ENCODE measurements around the gene NUMB.

NUMB gene

GRCh38 chr14:73245480-73246325, 212.6 kb downstream of the NUMB start:
- DNase-seq (ENCODE audit: low read depth in 2 of 2), result no peak

GRCh38 chr14:73244541-73245290, 213.6 kb downstream of the NUMB start:
- DNase-seq (ENCODE audit: low read depth in 2 of 2), result no peak

GRCh38 chr14:73243748-73244147, 214.6 kb downstream of the NUMB start:
- DNase-seq (ENCODE audit: low read depth in 2 of 2), result no peak

- DNase-seq (ENCODE audit: low read depth in 2 of 2), result no peak
Observed at GRCh38 chr14:73243341-73243740, 215.0 kb downstream of the NUMB start.

GRCh38 chr14:73242357-73242901, 215.9 kb downstream of the NUMB start:
- DNase-seq (ENCODE audit: low read depth in 2 of 2), result no peak

GRCh38 chr14:73241481-73242165, 216.7 kb downstream of the NUMB start:
- no peak for DNase-seq (ENCODE audit: low read depth in 2 of 2)

GRCh38 chr14:73240816-73241480, 217.4 kb downstream of the NUMB start:
- no peak for DNase-seq (ENCODE audit: low read depth in 2 of 2)

- DNase-seq (ENCODE audit: low read depth in 2 of 2), result no peak
Observed at GRCh38 chr14:73239393-73240241, 218.7 kb downstream of the NUMB start.

GRCh38 chr14:73238941-73239340, 219.4 kb downstream of the NUMB start:
- DNase-seq (ENCODE audit: low read depth in 2 of 2), result no peak

- no peak for DNase-seq (ENCODE audit: low read depth in 2 of 2)
Observed at GRCh38 chr14:73238424-73238852, 219.9 kb downstream of the NUMB start.

GRCh38 chr14:73237786-73238423, 220.4 kb downstream of the NUMB start:
- DNase-seq (ENCODE audit: low read depth in 2 of 2), result no peak

GRCh38 chr14:73237219-73237785, 221.0 kb downstream of the NUMB start, which contains the start of gene PAPLN:
PAPLN (plus strand) TSS chr14:73237506; CDS start chr14:73239779, 2,273 bp downstream.
- no peak for DNase-seq (ENCODE audit: low read depth in 2 of 2)

GRCh38 chr14:73236752-73237218, 221.6 kb downstream of the NUMB start:
- no peak for DNase-seq (ENCODE audit: low read depth in 2 of 2)

- no peak for DNase-seq (ENCODE audit: low read depth in 2 of 2)
Observed at GRCh38 chr14:73236157-73236556, 222.2 kb downstream of the NUMB start.

GRCh38 chr14:73235531-73236155, 222.7 kb downstream of the NUMB start:
- DNase-seq (ENCODE audit: low read depth in 2 of 2), result no peak

GRCh38 chr14:73234586-73235394, 223.6 kb downstream of the NUMB start:
- no peak for DNase-seq (ENCODE audit: low read depth in 2 of 2)

- DNase-seq (ENCODE audit: low read depth in 2 of 2), result no peak
Observed at GRCh38 chr14:73234029-73234428, 224.3 kb downstream of the NUMB start.

- DNase-seq (ENCODE audit: low read depth in 2 of 2), result no peak
Observed at GRCh38 chr14:73233564-73233963, 224.8 kb downstream of the NUMB start.

Data from activated CD8-positive, alpha-beta memory T cell treated with anti-CD3 and anti-CD28 coated beads for 4 hours (primary cell).